ENCODE results near the gene ALDH3A1. TPM values are rescaled to one million over a fixed set of nuclear protein-coding genes. Genes with fewer than 3 reads are reported as not detected.

ALDH3A1 gene
- total and polyA plus RNA-seq, 4 experiments from 2014 or later, result not detected

GRCh38 chr17:19713462-19713861 lies 34.6 kb downstream of the ALDH3A1 start:
- peak overlapping the region in 1 of 7 donors; percentile 73 for H3K27ac Mint-ChIP-seq
- no peak overlapping the region for H3K4me3 Mint-ChIP-seq
- DNase-seq, result no peak
- Histone ChIP-seq H3K4me1 (ENCODE audit: insufficient read depth, low read length) (no peaks in the 10 kb centered on the region), H3K27me3 (ENCODE audit: insufficient read depth, low read length) (no peaks in the 10 kb centered on the region), H3K27ac (ENCODE audit: low read depth, low read length) (no peak overlapping the region), H3K36me3 (ENCODE audit: insufficient read depth, low read length) (no peaks in the 10 kb centered on the region), H3K9me3 (ENCODE audit: control insufficient read depth in 1 of 2, low read length in 2 of 2) (no peaks in the 10 kb centered on the region), H3K4me3 (ENCODE audit: low read length in 2 of 2) (no peak overlapping the region)
- intact Hi-C loops (cut with micrococcal nuclease), result no loop called here
- ChIA-PET CTCF (ENCODE audit: partially characterized antibody) (no interaction called here), POLR2A (ENCODE audit: partially characterized antibody) (no interaction called here)
- H3K27me3 Mint-ChIP-seq, result peaks cover 0 to 1% of the 10 kb centered on the region in 2 donors
- H3K9me3 Mint-ChIP-seq, result no peaks in the 10 kb centered on the region
- no peaks in the 10 kb centered on the region for H3K4me1 Mint-ChIP-seq
- H3K36me3 Mint-ChIP-seq, result no peaks in the 10 kb centered on the region

- CTCF ChIA-PET (ENCODE audit: partially characterized antibody), result no interaction called here
Measured at GRCh38 chr17:19712436-19713004, 35.6 kb downstream of the ALDH3A1 start.

GRCh38 chr17:19709841-19710240 lies 38.3 kb downstream of the ALDH3A1 start:
- intact Hi-C loops (cut with micrococcal nuclease), result no loop called here
- Histone ChIP-seq H3K9me3 (ENCODE audit: control insufficient read depth in 1 of 2, low read length in 2 of 2) (no peaks in the 10 kb centered on the region), H3K36me3 (ENCODE audit: insufficient read depth, low read length) (no peaks in the 10 kb centered on the region), H3K27me3 (ENCODE audit: insufficient read depth, low read length) (no peaks in the 10 kb centered on the region), H3K4me1 (ENCODE audit: insufficient read depth, low read length) (no peaks in the 10 kb centered on the region), H3K4me3 (ENCODE audit: low read length in 2 of 2) (no peak overlapping the region), H3K27ac (ENCODE audit: low read depth, low read length) (no peak overlapping the region)
- DNase-seq, result no peak
- Mint-ChIP-seq H3K27ac (no peak overlapping the region), H3K9me3 (no peaks in the 10 kb centered on the region), H3K4me3 (no peak overlapping the region), H3K27me3 (peaks cover 0 to 1% of the 10 kb centered on the region in 2 donors), H3K36me3 (no peaks in the 10 kb centered on the region), H3K4me1 (no peaks in the 10 kb centered on the region)
- ChIA-PET POLR2A (ENCODE audit: partially characterized antibody) (no interaction called here), CTCF (ENCODE audit: partially characterized antibody) (interaction anchor here (2.0 kb wide), 1 partner anchor 35 kb away, joined by 5 read pairs; no protein-coding TSS in a partner anchor)

More at GRCh38 chr17:19712436-19713004, 35.6 kb downstream of the ALDH3A1 start:
- Histone ChIP-seq H3K36me3 (ENCODE audit: insufficient read depth, low read length) (no peaks in the 10 kb centered on the region), H3K27ac (ENCODE audit: low read depth, low read length) (no peak overlapping the region), H3K4me3 (ENCODE audit: low read length in 2 of 2) (no peak overlapping the region), H3K27me3 (ENCODE audit: insufficient read depth, low read length) (no peaks in the 10 kb centered on the region), H3K4me1 (ENCODE audit: insufficient read depth, low read length) (no peaks in the 10 kb centered on the region), H3K9me3 (ENCODE audit: control insufficient read depth in 1 of 2, low read length in 2 of 2) (no peaks in the 10 kb centered on the region)
- no peak overlapping the region for H3K4me3 Mint-ChIP-seq
- no peaks in the 10 kb centered on the region for H3K36me3 Mint-ChIP-seq
- intact Hi-C loops (cut with micrococcal nuclease), result no loop called here
- H3K27me3 Mint-ChIP-seq, result peaks cover 0 to 1% of the 10 kb centered on the region in 2 donors
- POLR2A ChIA-PET (ENCODE audit: partially characterized antibody), result no interaction called here
- H3K9me3 Mint-ChIP-seq, result no peaks in the 10 kb centered on the region
- DNase-seq, result no peak
- H3K27ac Mint-ChIP-seq, result peak overlapping the region in 1 of 7 donors; percentile 23
- no peaks in the 10 kb centered on the region for H3K4me1 Mint-ChIP-seq

GRCh38 chr17:19708431-19709175 lies 39.5 kb downstream of the ALDH3A1 start:
- Mint-ChIP-seq H3K4me1 (no peaks in the 10 kb centered on the region), H3K4me3 (no peak overlapping the region), H3K9me3 (no peaks in the 10 kb centered on the region), H3K27ac (no peak overlapping the region), H3K27me3 (peaks cover 0 to 1% of the 10 kb centered on the region in 2 donors), H3K36me3 (no peaks in the 10 kb centered on the region)
- intact Hi-C loops (cut with micrococcal nuclease), result no loop called here
- POLR2A ChIA-PET (ENCODE audit: partially characterized antibody), result no interaction called here
- Histone ChIP-seq H3K9me3 (ENCODE audit: control insufficient read depth in 1 of 2, low read length in 2 of 2) (no peaks in the 10 kb centered on the region), H3K4me3 (ENCODE audit: low read length in 2 of 2) (no peak overlapping the region), H3K4me1 (ENCODE audit: insufficient read depth, low read length) (no peaks in the 10 kb centered on the region), H3K27ac (ENCODE audit: low read depth, low read length) (no peak overlapping the region), H3K36me3 (ENCODE audit: insufficient read depth, low read length) (no peaks in the 10 kb centered on the region), H3K27me3 (ENCODE audit: insufficient read depth, low read length) (no peaks in the 10 kb centered on the region)
- DNase-seq, result no peak
- CTCF ChIA-PET (ENCODE audit: partially characterized antibody), result no interaction called here

- no peaks in the 10 kb centered on the region for H3K36me3 Mint-ChIP-seq
- POLR2A ChIA-PET (ENCODE audit: partially characterized antibody), result no interaction called here
- H3K4me3 ChIP-seq (ENCODE audit: low read length in 2 of 2), result no peak overlapping the region
Measured at GRCh38 chr17:19707728-19708221, 40.3 kb downstream of the ALDH3A1 start.

GRCh38 chr17:19706791-19707727 lies 41.0 kb downstream of the ALDH3A1 start:
- Mint-ChIP-seq H3K27me3 (no peaks in the 10 kb centered on the region), H3K4me3 (no peak overlapping the region), H3K9me3 (no peaks in the 10 kb centered on the region), H3K4me1 (no peaks in the 10 kb centered on the region), H3K27ac (no peak overlapping the region), H3K36me3 (no peaks in the 10 kb centered on the region)
- CTCF ChIA-PET (ENCODE audit: partially characterized antibody), result interaction anchor here (1.0 kb wide), 1 partner anchor 60 kb away, joined by 3 read pairs; no protein-coding TSS in a partner anchor
- H3K27ac ChIP-seq (ENCODE audit: low read depth, low read length), result no peak overlapping the region
- intact Hi-C loops (cut with micrococcal nuclease), result no loop called here
- no peak for DNase-seq
- no peaks in the 10 kb centered on the region for H3K27me3 ChIP-seq (ENCODE audit: insufficient read depth, low read length)
- no peaks in the 10 kb centered on the region for H3K4me1 ChIP-seq (ENCODE audit: insufficient read depth, low read length)
- POLR2A ChIA-PET (ENCODE audit: partially characterized antibody), result no interaction called here
- H3K4me3 ChIP-seq (ENCODE audit: low read length in 2 of 2), result no peak overlapping the region
- no peaks in the 10 kb centered on the region for H3K36me3 ChIP-seq (ENCODE audit: insufficient read depth, low read length)
- no peaks in the 10 kb centered on the region for H3K9me3 ChIP-seq (ENCODE audit: control insufficient read depth in 1 of 2, low read length in 2 of 2)

More at GRCh38 chr17:19707728-19708221, 40.3 kb downstream of the ALDH3A1 start:
- intact Hi-C loops (cut with micrococcal nuclease), result no loop called here
- Mint-ChIP-seq H3K4me3 (no peak overlapping the region), H3K27me3 (no peaks in the 10 kb centered on the region), H3K4me1 (no peaks in the 10 kb centered on the region), H3K27ac (no peak overlapping the region), H3K9me3 (no peaks in the 10 kb centered on the region)
- Histone ChIP-seq H3K36me3 (ENCODE audit: insufficient read depth, low read length) (no peaks in the 10 kb centered on the region), H3K27me3 (ENCODE audit: insufficient read depth, low read length) (no peaks in the 10 kb centered on the region), H3K9me3 (ENCODE audit: control insufficient read depth in 1 of 2, low read length in 2 of 2) (no peaks in the 10 kb centered on the region), H3K4me1 (ENCODE audit: insufficient read depth, low read length) (no peaks in the 10 kb centered on the region), H3K27ac (ENCODE audit: low read depth, low read length) (no peak overlapping the region)
- DNase-seq, result no peak
- CTCF ChIA-PET (ENCODE audit: partially characterized antibody), result no interaction called here

All from CD4-positive, alpha-beta memory T cell (primary cell).